Measurements from ENCODE around the gene ADCY9.

DNA sequence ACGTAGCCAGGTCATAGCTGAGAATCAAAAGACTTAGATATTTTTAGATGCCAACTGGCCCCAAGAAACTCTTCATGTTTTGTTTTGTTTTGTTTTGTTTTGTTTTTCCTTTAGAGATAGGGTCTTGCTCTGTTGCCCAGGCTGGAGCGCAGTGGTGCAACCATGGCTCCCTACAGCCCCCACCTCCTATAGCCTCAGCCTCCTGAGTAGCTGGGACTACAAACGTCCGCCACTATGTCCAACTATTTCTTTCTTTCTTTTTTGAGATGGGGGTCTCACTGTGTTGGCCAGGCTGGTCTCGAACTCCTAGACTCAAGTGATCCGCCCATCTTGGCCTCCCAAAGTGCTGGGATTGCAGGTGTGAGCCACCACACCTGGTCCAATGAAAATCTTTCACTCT is 107.1 kb downstream of the ADCY9 start:
- TF ChIP-seq, protein P1, sequence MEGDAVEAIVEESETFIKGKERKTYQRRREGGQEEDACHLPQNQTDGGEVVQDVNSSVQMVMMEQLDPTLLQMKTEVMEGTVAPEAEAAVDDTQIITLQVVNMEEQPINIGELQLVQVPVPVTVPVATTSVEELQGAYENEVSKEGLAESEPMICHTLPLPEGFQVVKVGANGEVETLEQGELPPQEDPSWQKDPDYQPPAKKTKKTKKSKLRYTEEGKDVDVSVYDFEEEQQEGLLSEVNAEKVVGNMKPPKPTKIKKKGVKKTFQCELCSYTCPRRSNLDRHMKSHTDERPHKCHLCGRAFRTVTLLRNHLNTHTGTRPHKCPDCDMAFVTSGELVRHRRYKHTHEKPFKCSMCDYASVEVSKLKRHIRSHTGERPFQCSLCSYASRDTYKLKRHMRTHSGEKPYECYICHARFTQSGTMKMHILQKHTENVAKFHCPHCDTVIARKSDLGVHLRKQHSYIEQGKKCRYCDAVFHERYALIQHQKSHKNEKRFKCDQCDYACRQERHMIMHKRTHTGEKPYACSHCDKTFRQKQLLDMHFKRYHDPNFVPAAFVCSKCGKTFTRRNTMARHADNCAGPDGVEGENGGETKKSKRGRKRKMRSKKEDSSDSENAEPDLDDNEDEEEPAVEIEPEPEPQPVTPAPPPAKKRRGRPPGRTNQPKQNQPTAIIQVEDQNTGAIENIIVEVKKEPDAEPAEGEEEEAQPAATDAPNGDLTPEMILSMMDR (conservative IDR thresholded peaks at IDR 0.05; ENCODE audit: low read depth in 2 of 2) = no peak
- no peak for TF ChIP-seq EZH2 (IDR thresholded peaks at IDR 0.05; ENCODE audit: low read depth, unreplicated experiment)
- no peak for TF ChIP-seq EZH2phosphoT487 (IDR thresholded peaks at IDR 0.05; ENCODE audit: unreplicated experiment)
- TF ChIP-seq JUNB (IDR thresholded peaks at IDR 0.05; ENCODE audit: unreplicated experiment) = no peak
- no peak for TF ChIP-seq POLR2AphosphoS5 (IDR thresholded peaks at IDR 0.05; ENCODE audit: low read depth)
- TF ChIP-seq, protein P2, sequence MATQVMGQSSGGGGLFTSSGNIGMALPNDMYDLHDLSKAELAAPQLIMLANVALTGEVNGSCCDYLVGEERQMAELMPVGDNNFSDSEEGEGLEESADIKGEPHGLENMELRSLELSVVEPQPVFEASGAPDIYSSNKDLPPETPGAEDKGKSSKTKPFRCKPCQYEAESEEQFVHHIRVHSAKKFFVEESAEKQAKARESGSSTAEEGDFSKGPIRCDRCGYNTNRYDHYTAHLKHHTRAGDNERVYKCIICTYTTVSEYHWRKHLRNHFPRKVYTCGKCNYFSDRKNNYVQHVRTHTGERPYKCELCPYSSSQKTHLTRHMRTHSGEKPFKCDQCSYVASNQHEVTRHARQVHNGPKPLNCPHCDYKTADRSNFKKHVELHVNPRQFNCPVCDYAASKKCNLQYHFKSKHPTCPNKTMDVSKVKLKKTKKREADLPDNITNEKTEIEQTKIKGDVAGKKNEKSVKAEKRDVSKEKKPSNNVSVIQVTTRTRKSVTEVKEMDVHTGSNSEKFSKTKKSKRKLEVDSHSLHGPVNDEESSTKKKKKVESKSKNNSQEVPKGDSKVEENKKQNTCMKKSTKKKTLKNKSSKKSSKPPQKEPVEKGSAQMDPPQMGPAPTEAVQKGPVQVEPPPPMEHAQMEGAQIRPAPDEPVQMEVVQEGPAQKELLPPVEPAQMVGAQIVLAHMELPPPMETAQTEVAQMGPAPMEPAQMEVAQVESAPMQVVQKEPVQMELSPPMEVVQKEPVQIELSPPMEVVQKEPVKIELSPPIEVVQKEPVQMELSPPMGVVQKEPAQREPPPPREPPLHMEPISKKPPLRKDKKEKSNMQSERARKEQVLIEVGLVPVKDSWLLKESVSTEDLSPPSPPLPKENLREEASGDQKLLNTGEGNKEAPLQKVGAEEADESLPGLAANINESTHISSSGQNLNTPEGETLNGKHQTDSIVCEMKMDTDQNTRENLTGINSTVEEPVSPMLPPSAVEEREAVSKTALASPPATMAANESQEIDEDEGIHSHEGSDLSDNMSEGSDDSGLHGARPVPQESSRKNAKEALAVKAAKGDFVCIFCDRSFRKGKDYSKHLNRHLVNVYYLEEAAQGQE (IDR thresholded peaks at IDR 0.05; ENCODE audit: unreplicated experiment) = no peak
- TF ChIP-seq CREB1 (CRISPR knock-in tag; IDR thresholded peaks at IDR 0.05; ENCODE audit: low read depth) = no peak
- TF ChIP-seq NANOG (IDR thresholded peaks at IDR 0.05; ENCODE audit: borderline replicate concordance) = no peak
- no peak for TF ChIP-seq ZNF331 (CRISPR knock-in tag; IDR thresholded peaks at IDR 0.05; ENCODE audit: low read depth)
- TF ChIP-seq, protein P3, sequence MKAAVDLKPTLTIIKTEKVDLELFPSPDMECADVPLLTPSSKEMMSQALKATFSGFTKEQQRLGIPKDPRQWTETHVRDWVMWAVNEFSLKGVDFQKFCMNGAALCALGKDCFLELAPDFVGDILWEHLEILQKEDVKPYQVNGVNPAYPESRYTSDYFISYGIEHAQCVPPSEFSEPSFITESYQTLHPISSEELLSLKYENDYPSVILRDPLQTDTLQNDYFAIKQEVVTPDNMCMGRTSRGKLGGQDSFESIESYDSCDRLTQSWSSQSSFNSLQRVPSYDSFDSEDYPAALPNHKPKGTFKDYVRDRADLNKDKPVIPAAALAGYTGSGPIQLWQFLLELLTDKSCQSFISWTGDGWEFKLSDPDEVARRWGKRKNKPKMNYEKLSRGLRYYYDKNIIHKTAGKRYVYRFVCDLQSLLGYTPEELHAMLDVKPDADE (IDR thresholded peaks at IDR 0.05) = no peak

All from GM23338 (cell line).